ENCODE measurements around the gene ENPP6.
"Not testable (repeated sequence)": the region's sequence is repeated elsewhere in the genome, so short reads cannot be mapped to it uniquely, and the experiment has no call there.

The ENPP6 gene

GRCh38 chr4:184146951-184147350 lies 70.7 kb downstream of the ENPP6 start:
- no peak for DNase-seq

GRCh38 chr4:184145596-184145995 lies 72.1 kb downstream of the ENPP6 start:
- DNase-seq = no peak

- DNase-seq = no peak
Observed at GRCh38 chr4:184143770-184144564, 73.7 kb downstream of the ENPP6 start.

GRCh38 chr4:184142121-184143000 lies 75.3 kb downstream of the ENPP6 start:
- peak; percentile 77 for DNase-seq

- DNase-seq = not testable (repeated sequence)
Observed at GRCh38 chr4:184140901-184141300, 76.8 kb downstream of the ENPP6 start.

GRCh38 chr4:184136525-184136924 lies 81.1 kb downstream of the ENPP6 start:
- no peak for DNase-seq

- DNase-seq = no peak
Observed at GRCh38 chr4:184126800-184127199, 90.9 kb downstream of the ENPP6 start.

- DNase-seq = no peak
Observed at GRCh38 chr4:184122631-184123408, 94.9 kb downstream of the ENPP6 start.

- DNase-seq = no peak
Observed at GRCh38 chr4:184120549-184121127, 97.0 kb downstream of the ENPP6 start.

- DNase-seq = no peak
Observed at GRCh38 chr4:184117662-184118199, 99.9 kb downstream of the ENPP6 start.

- no peak for DNase-seq
Observed at GRCh38 chr4:184115399-184115798, 102.3 kb downstream of the ENPP6 start.

- DNase-seq = no peak
Observed at GRCh38 chr4:184114431-184114830, 103.2 kb downstream of the ENPP6 start.

GRCh38 chr4:184112006-184112550 lies 105.6 kb downstream of the ENPP6 start:
- no peak for DNase-seq

GRCh38 chr4:184111233-184111832 lies 106.3 kb downstream of the ENPP6 start:
- DNase-seq = no peak

- no peak for DNase-seq
Observed at GRCh38 chr4:184110452-184111224, 107.0 kb downstream of the ENPP6 start.

GRCh38 chr4:184108006-184108501 lies 109.6 kb downstream of the ENPP6 start:
- no peak for DNase-seq

- DNase-seq = no peak
Observed at GRCh38 chr4:184104419-184105101, 113.1 kb downstream of the ENPP6 start.

GRCh38 chr4:184103527-184104264 lies 114.0 kb downstream of the ENPP6 start:
- no peak for DNase-seq

- DNase-seq = no peak
Observed at GRCh38 chr4:184102927-184103326, 114.7 kb downstream of the ENPP6 start.

Measured in NCI-H82 (cell line).